Astrocyte (in vitro differentiated cells and primary cell): ENCODE measurements around the gene ODF2L.

ENCODE experiments used
- CTCF ChIP-seq: IDR thresholded peaks from 2 replicates; pipeline ENCODE4 v1.5.1; 2011; ENCODE audit warnings: low read depth, mild to moderate bottlenecking, inconsistent platforms, low read length, moderate library complexity; ENCODE audit not compliant: insufficient read depth
- EZH2 ChIP-seq: IDR thresholded peaks from 2 replicates; pipeline ENCODE4 v1.6.1; 2012; ENCODE audit warnings: mild to moderate bottlenecking, low read length, inconsistent platforms; ENCODE audit not compliant: insufficient read depth

- TF ChIP-seq CTCF: no peak
- TF ChIP-seq EZH2: no peak
Observed at GRCh38 chr1:86441581-86441980, 45.5 kb upstream of the ODF2L start.
